Measurements from ENCODE around the gene UTP4.

The UTP4 gene

GRCh38 chr16:69176033-69176800 lies 43.8 kb downstream of the UTP4 start:
- peak; percentile 72 for DNase-seq (ENCODE audit: low read depth)

- peak; percentile 82 for DNase-seq (ENCODE audit: low read depth)
These were observed 47.0 kb downstream of the UTP4 start for GRCh38 chr16:69179328-69180010.

- no peak for DNase-seq (ENCODE audit: low read depth)
These were observed 47.5 kb downstream of the UTP4 start for GRCh38 chr16:69180011-69180338.

GRCh38 chr16:69182730-69183416 lies 50.4 kb downstream of the UTP4 start:
- DNase-seq (ENCODE audit: low read depth) = no peak

GRCh38 chr16:69186642-69187445 lies 54.4 kb downstream of the UTP4 start, which contains the start of gene SNTB2:
Gene SNTB2, plus strand, starts transcription at chr16:69187164. Its CDS starts 3 bp downstream, at chr16:69187167.
- DNase-seq (ENCODE audit: low read depth) = peak; percentile 86

- DNase-seq (ENCODE audit: low read depth) = peak; percentile 47
These were observed 55.2 kb downstream of the UTP4 start for GRCh38 chr16:69187446-69188235.

GRCh38 chr16:69188236-69188549 lies 55.7 kb downstream of the UTP4 start:
- no peak for DNase-seq (ENCODE audit: low read depth)

GRCh38 chr16:69188716-69189115 lies 56.3 kb downstream of the UTP4 start:
- DNase-seq (ENCODE audit: low read depth) = peak; percentile 57

- no peak for DNase-seq (ENCODE audit: low read depth)
These were observed 57.7 kb downstream of the UTP4 start for GRCh38 chr16:69190046-69190588.

GRCh38 chr16:69190598-69190997 lies 58.1 kb downstream of the UTP4 start:
- DNase-seq (ENCODE audit: low read depth) = peak; percentile 55

GRCh38 chr16:69191136-69191535 lies 58.7 kb downstream of the UTP4 start:
- no peak for DNase-seq (ENCODE audit: low read depth)

GRCh38 chr16:69193855-69194254 lies 61.4 kb downstream of the UTP4 start:
- DNase-seq (ENCODE audit: low read depth) = peak; percentile 54

- no peak for DNase-seq (ENCODE audit: low read depth)
These were observed 62.0 kb downstream of the UTP4 start for GRCh38 chr16:69194488-69194887.

- DNase-seq (ENCODE audit: low read depth) = no peak
These were observed 63.0 kb downstream of the UTP4 start for GRCh38 chr16:69195369-69196029.

- no peak for DNase-seq (ENCODE audit: low read depth)
These were observed 65.1 kb downstream of the UTP4 start for GRCh38 chr16:69197573-69197972.

- peak; percentile 91 for DNase-seq (ENCODE audit: low read depth)
These were observed 66.9 kb downstream of the UTP4 start for GRCh38 chr16:69199382-69199781.

- no peak for DNase-seq (ENCODE audit: low read depth)
These were observed 68.8 kb downstream of the UTP4 start for GRCh38 chr16:69201291-69201690.

- peak; percentile 49 for DNase-seq (ENCODE audit: low read depth)
These were observed 69.3 kb downstream of the UTP4 start for GRCh38 chr16:69201787-69202186.

- no peak for DNase-seq (ENCODE audit: low read depth)
These were observed 71.7 kb downstream of the UTP4 start for GRCh38 chr16:69204172-69204571.

- no peak for DNase-seq (ENCODE audit: low read depth)
These were observed 77.3 kb downstream of the UTP4 start for GRCh38 chr16:69209735-69210134.

- peak; percentile 70 for DNase-seq (ENCODE audit: low read depth)
These were observed 85.0 kb downstream of the UTP4 start for GRCh38 chr16:69217433-69217832.
